SH-SY5Y (cell line): ENCODE results near the gene RASGRF2.

Experiments used
- GATA2 ChIP-seq: IDR thresholded peaks from 2 replicates; pipeline ENCODE4 v1.6.1; 2011; ENCODE audit warnings: mild to moderate bottlenecking, low read depth, low read length
- GATA3 ChIP-seq: IDR thresholded peaks from 2 replicates; pipeline ENCODE4 v1.6.1; 2011; ENCODE audit warnings: low read depth, mild to moderate bottlenecking, low read length, moderate library complexity

DNA sequence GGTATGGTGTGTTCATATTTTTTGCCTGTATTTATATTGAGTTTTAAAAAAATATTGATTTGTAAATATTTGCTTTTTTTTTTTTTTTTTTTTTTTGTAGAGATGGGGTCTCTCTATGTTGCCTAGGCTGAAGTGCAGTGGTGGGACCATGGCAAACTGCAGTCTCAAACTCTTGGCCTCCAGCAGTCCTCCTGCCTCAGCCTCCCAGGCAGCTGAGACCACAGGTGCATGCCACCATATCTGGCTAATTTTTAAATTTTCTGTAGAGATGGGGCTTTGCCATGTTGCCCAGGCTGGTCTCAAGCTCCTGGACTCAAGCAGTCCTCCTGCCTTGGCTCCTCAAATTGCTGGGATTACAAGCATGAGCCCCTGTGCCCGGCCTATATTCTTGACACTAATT is 78.3 kb downstream of the RASGRF2 start:
- TF ChIP-seq GATA2 (no peak), GATA3 (no peak)
